Left ventricle myocardium superior (tissue), 1 donor: Measurements from ENCODE around the gene GRIN2B. TPM values are rescaled to one million over a fixed set of nuclear protein-coding genes. Genes with fewer than 3 reads are reported as not detected.
A peak's percentile ranks its signal among the peaks of the same experiment; 100 is the strongest.

Source experiments
- ATAC-seq: fragments of 200-7000 bp; cut with Tn5 transposase; one replicate; pipeline ENCODE4 v1.9.1; 2020; ENCODE audit warnings: mild to moderate bottlenecking, moderate library complexity
- DNase-seq: peaks from one replicate; pipeline ENCODE4 v3.0.0-alpha.2; 2020
- intact Hi-C: fragments of 100-400 bp; cut with micrococcal nuclease; formaldehyde crosslinking; loops from one replicate; pipeline ENCODE4 v1.11.0; 2022
- long read RNA-seq: library from polyadenylated mRNA; unstranded; transcript quantifications from one replicate; pipeline ENCODE4 v2.0.0, GENCODE V29; 2021
- total RNA-seq: library from RNA; stranded (reverse); fragmentation: NEBNext Ultra II Directional; extraction: Animal tissue kit (Norgen Biotek cat#: 25700); gene quantifications from one replicate; pipeline ENCODE4 v1.2.1, GENCODE V29; 2021
- donor health status: DM: no; HTN: yes; CAD: no; lungs with severe emphysema.

GRIN2B gene
- total RNA-seq: 0.17 TPM
- long read RNA-seq: 0 reads

GRCh38 chr12:13981296-13981962 is at the start of gene GRIN2B:
Gene GRIN2B (minus strand): TSS chr12:13981602. CDS start chr12:13866208, 115,394 bp downstream.
- ATAC-seq: no peak
- DNase-seq: no peak
- intact Hi-C loops: no loop called here

GRCh38 chr12:14026537-14026936 is 45.1 kb upstream of the GRIN2B start:
- intact Hi-C loops: no loop called here

DNA sequence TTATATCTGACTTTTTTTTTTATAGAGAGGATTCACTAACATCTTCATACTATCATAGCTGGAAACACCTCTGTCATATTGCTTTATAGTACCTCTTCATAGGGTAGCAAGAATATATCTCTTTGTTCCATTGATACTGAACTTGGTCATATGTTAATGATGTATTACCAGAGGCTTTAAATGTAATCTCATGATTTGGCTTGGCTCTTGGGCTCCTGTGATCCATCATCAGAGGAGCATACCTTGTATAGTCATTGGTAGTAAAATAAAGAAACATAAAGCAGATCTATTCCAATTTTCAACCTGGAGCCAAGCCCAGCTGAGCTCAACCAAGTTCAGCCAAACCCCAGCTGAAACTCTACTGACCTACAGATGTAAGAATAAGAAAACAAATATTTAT is 43.2 kb upstream of the GRIN2B start:
- no peak for DNase-seq
- intact Hi-C loops: no loop called here
- no peak for ATAC-seq

More at GRCh38 chr12:14026537-14026936, 45.1 kb upstream of the GRIN2B start:
- DNase-seq (no peak), ATAC-seq (no peak)

DNA sequence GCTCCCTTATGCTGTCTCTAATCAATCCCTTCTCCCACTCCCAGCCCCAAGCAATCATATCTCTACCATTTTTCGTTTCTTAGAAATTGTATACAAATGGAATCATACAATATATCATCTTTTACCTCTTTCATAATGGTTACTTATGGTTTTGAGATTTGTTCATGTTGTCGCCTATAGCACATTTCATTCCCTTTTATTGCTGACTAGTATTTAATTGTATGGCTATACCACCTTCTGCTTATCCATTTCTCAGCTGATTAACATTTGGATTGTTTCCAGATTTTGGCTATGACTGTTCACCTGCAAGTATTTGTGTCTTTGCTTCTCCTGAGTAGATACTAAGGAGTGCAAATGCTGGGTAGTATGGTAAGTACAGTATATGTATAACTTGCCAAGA is 36.7 kb upstream of the GRIN2B start:
- no peak for DNase-seq
- intact Hi-C loops: no loop called here
- no peak for ATAC-seq

GRCh38 chr12:14010989-14011388 is 29.6 kb upstream of the GRIN2B start:
- DNase-seq (no peak), ATAC-seq (no peak)
- intact Hi-C loops: no loop called here

- DNase-seq (no peak), ATAC-seq (no peak)
- intact Hi-C loops: no loop called here
These were observed 26.2 kb upstream of the GRIN2B start for GRCh38 chr12:14007639-14008038.

DNA sequence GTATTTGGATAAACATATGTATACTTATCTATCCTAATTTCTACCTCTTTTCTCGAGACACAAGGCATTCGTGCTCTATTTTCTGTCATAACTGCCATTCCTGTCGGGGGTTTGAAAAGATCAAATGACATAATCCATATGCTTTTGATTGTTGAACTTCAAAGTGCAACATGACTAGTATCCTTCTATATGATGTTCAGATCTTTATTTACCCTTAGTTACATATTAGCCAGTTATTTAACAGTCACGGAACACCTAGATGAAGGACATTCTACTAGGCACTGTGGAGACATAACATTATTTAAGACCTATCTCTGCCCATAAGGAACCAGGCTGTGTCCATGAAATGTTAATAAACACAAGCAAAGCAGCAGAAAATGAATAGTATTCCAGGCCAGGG is 11.2 kb upstream of the GRIN2B start:
- DNase-seq (no peak), ATAC-seq (no peak)

GRCh38 chr12:13992106-13992505 is 10.7 kb upstream of the GRIN2B start:
- DNase-seq (no peak), ATAC-seq (no peak)
- intact Hi-C loops: no loop called here

More for the DNA sequence above, 11.2 kb upstream of the GRIN2B start:
- intact Hi-C loops: no loop called here

GRCh38 chr12:13986031-13986430 is 4.6 kb upstream of the GRIN2B start:
- ATAC-seq (no peak), DNase-seq (no peak)
- intact Hi-C loops: no loop called here

- intact Hi-C loops: no loop called here
- ATAC-seq: no peak
These were observed 588 bp upstream of the GRIN2B start for GRCh38 chr12:13981990-13982389.

GRCh38 chr12:13980538-13981295 is 685 bp downstream of the GRIN2B start:
- DNase-seq (peak; percentile 28), ATAC-seq (no peak)
- intact Hi-C loops: no loop called here

More at GRCh38 chr12:13981990-13982389, 588 bp upstream of the GRIN2B start:
- DNase-seq: no peak

DNA sequence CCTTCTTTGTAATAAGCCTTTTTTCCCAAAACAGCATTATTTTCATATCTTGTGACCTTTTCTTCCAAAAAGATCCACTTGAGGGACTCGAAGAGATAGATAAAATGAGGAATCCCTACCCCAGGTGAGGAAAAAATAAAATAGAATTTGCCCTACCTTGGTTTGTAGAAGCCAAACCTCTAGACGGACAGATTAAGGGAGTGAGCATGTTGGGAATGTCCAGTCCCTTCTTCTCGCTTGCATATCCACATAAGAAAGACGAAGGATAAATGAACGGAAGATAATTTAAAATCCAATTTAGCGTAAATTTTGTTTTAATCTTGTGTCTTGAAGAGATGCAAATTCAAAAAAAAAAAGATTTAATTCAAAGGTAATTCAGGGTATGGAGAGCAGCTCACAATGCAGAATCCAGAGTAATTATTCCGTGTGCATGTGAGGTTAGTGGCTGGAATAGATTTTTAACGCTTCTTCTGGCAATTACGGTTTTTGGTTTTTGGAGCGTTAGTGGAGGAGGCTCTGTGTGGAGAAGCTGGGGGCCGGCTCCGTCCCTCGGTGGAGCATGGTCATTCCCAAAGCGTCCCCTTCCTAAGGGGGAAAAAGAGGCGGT is 1.5 kb downstream of the GRIN2B start:
- ATAC-seq: no peak
- intact Hi-C loops: no loop called here
- no peak for DNase-seq

DNA sequence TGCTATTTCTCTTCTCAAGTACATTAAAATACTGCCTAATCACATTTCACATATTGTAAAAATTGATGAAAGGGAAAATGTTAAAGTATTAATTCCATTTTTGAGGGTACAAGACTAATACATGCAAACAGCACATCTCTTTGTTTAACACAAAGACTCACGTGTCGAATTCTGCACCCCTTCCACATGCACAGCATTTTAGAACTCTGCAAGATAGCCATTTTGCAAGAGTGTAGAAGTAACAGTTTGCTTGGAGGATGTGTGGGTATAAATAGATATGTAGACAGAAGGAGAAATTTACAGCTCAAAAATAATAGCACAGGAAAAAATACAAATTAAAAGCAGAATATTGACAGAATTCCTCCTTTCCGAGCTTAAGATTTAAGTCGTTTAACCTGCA is 2.5 kb downstream of the GRIN2B start:
- ATAC-seq (no peak), DNase-seq (no peak)
- intact Hi-C loops: no loop called here

- ATAC-seq (no peak), DNase-seq (no peak)
- intact Hi-C loops: no loop called here
These were observed 4.5 kb downstream of the GRIN2B start for GRCh38 chr12:13976880-13977279.

GRCh38 chr12:13976028-13976584 is 5.3 kb downstream of the GRIN2B start:
- intact Hi-C loops: no loop called here
- no peak for DNase-seq
- ATAC-seq: no peak

- DNase-seq (no peak), ATAC-seq (no peak)
- intact Hi-C loops: no loop called here
These were observed 7.4 kb downstream of the GRIN2B start for GRCh38 chr12:13973996-13974395.

- ATAC-seq: no peak
- DNase-seq: no peak
- intact Hi-C loops: no loop called here
These were observed 10.6 kb downstream of the GRIN2B start for GRCh38 chr12:13970803-13971202.

DNA sequence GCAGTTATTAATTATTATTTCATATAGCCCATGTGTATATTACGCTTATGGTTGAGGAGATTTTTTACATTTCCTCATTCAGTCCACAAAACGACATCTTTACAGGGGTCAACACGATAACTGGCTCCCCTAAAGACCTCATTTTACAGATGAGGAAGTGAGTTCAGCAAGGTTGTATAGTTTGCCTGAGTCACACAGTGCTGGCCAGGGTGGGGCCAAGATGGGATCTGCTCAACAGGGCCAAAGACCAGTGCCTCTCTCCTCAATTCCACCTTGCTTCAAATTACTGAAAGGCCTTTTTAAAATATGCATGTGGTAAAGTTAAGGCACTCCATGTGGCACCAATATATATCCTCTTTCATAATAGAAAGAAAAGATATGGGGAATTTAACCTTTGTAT is 13.1 kb downstream of the GRIN2B start:
- DNase-seq (no peak), ATAC-seq (no peak)
- intact Hi-C loops: no loop called here

- intact Hi-C loops: no loop called here
- ATAC-seq: no peak
- no peak for DNase-seq
These were observed 16.7 kb downstream of the GRIN2B start for GRCh38 chr12:13964666-13965065.

DNA sequence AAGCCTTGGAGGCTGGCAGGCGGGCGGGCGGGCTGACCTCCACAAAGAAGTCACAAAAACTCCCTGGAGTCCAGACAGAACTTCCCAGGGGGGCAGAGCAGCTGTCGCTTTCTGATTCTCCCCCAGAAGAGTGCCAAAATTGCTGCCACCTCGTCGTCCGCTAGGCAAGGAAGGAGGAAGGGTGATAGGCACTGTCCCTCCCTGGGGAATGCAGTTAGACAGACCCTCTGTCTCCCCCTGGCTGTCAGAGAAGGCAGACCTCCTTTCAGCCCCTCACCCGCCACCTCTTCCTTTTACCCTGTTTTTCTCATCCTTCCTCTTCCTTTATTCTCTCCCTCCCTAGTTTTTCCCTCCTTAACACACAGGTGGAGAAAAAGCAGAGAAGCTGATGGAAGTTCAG is 18.7 kb downstream of the GRIN2B start:
- intact Hi-C loops: no loop called here
- no peak for DNase-seq
- no peak for ATAC-seq
